Activated gamma-delta T cell treated with anti-CD3 and anti-CD28 coated beads, Interleukin-2, amount 50 U/mL, for 16 hours (primary cell): ENCODE data around the gene MED16.
"Not testable (repeated sequence)": the region's sequence is repeated elsewhere in the genome, so short reads cannot be mapped to it uniquely, and the experiment has no call there.

Source experiments
- DNase-seq: peaks from one replicate; pipeline ENCODE4 v3.0.0-alpha.2; 2020; ENCODE audit warnings: low read depth

MED16 gene

DNA sequence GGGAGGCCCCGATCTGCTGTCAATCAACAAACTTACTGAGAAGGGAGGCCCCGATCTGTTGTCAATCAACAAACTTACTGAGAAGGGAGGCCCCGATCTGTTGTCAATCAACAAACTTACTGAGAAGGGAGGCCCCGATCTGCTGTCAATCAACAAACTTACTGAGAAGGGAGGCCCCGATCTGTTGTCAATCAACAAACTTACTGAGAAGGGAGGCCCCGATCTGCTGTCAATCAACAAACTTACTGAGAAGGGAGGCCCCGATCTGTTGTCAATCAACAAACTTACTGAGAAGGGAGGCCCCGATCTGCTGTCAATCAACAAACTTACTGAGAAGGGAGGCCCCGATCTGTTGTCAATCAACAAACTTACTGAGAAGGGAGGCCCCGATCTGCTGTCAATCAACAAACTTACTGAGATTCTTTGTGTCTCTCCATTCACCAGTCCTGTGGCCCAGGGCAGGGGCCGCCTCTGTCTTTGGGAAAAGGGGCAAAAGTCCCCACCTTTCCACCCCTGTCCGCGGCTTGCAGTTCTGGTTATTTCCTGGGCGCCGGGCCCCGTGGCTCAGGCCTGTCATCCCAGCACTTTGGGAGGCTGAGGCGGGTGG, 39.3 kb downstream of the MED16 start:
- DNase-seq, result not testable (repeated sequence)

DNA sequence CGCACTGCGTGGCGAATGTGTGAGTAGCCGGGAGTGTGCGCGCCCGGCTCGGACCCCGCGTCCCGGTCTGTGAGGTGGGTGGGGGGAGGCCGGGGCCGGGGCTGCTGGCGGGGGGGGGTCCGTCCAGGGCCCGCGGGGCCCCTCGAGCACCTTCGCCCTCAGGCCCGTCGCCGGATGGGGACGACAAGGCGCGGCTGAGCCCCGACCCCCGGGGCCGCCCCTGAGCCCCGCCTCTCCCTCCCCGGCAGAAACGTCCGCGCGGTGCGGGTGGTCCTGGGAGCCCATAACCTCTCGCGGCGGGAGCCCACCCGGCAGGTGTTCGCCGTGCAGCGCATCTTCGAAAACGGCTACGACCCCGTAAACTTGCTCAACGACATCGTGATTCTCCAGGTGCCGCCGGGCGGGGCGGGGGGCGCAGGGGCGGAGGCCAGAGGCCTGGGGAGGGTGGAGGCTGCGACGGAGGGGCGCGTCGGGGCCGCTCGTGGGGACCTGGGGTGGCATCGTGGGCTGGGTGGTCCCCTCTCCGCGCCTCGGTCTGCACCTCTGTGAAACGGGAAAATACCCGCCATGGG, 39.9 kb downstream of the MED16 start:
- DNase-seq, result no peak

DNA sequence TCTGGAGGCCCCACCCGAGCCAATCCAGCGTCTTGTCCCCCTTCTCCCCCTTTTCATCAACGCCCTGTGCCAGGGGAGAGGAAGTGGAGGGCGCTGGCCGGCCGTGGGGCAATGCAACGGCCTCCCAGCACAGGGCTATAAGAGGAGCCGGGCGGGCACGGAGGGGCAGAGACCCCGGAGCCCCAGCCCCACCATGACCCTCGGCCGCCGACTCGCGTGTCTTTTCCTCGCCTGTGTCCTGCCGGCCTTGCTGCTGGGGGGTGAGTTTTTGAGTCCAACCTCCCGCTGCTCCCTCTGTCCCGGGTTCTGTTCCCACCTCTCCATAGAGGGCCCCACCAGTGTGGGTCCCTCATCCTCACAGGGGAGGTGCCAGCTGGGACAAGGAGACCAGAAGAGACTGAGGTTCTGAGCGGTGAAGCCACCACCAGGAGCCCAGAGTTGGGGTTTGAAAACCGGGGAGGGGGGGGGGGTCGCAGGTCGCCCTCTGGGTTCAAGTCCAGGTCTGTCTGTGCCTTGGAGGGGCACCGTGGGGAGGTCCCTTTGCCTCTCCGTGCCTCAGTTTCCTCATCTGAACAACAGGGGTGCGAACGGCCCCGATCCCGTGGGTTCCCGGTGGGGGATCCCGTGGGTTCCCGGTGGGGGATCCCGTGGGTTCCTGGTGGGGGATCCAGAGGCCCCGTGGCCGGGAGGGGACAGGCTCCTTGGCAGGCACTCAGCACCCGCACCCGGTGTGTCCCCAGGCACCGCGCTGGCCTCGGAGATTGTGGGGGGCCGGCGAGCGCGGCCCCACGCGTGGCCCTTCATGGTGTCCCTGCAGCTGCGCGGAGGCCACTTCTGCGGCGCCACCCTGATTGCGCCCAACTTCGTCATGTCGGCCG, 40.6 kb downstream of the MED16 start, which contains the start of gene ELANE:
Gene ELANE (plus strand): TSS at position 168 of the 878 bp plus-strand sequence. CDS start 26 bp downstream, at position 194.
- no peak for DNase-seq

DNA sequence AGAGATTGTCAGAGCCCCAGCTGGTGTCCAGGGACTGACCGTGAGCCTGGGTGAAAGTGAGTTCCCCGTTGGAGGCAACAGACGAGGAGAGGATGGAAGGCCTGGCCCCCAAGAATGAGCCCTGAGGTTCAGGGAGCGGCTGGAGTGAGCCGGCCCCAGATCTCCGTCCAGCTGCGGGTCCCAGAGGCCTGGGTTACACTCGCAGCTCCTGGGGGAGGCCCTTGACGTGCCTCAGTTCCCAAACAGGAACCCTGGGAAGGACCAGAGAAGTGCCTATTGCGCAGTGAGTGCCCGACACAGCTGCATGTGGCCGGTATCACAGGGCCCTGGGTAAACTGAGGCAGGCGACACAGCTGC, 42.0 kb downstream of the MED16 start:
- no peak for DNase-seq

DNA sequence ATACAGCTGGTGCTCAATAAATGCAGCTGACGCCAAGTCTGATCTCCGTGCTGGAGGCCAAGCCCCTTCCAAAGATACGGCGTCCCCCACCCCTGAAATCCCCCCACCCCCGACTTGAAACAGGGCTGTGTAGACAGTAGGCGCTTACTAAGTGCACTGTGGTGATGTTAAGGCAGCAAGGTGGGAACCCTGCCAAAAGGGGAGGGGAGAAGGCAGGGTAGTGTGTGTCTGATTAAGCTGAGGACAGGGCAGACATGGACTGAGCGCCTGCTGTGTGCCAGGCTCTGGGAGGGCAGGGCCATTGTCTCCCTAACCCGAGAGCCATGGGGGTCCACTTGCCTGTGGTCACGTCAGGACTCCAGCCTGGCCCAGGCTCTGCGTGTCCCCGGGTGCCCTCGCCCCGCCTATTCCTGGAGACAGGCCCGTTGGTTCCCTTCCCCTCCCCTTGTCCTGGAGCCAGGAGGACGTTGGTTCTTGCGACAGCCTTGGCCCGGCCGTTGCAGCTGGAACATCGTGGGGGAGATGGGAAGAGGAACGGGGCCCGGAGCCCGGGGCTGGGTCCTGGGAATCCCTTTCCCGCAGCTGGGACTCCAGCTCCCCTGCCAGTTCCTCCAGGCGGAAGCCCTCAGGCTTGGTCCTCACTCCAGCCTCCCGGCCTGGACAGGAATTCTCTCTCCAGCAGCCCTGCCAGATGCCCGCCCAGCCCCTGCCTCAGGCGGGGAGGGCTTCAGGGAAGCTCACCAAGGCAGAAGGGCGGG, 42.6 kb downstream of the MED16 start:
- no peak for DNase-seq

DNA sequence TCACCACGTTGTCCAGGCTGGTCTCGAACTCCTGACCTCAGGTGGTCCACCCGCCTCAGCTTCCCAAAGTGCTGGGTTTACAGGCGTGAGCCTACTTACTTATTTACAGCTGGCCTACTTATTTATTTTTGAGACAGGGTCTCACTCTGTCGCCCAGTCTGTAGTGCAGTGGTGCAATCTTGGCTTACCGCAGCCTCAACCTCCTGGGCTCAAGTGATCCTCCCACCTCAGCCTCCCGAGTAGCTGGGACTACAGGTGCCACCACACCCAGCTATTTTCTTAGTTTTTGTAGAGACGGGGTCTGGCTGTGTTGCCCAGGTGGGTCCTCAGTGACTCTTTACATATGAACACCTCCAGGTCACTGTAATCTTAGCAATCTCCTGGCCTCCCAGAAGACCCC, 43.8 kb downstream of the MED16 start:
- DNase-seq, result not testable (repeated sequence)

DNA sequence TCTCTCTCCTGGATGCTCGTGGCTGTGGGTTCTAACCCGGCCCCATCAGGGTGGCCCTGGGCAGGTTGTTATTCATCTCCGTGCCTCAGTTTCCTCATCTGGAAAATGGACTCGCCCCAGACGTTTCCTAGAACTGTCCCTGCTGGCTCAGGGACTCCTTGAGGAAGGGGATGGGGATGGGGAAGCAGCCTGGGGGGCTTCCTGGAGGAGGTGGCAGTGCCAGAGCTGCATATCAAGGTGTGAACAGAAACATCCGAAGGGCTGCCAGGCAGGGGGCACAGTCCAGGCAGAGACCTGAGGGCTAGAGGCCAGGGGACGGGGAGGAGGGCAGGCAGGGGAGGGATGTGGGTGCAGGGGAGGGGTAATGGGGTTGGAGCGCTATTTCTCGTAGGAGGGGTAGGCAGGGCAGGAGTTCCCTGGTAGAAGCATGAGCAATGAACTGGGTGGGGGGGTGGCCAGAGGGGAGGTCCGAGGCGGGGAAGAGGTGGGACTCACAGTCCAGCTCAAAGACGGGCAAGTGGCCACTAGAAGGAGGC, 44.5 kb downstream of the MED16 start:
- DNase-seq, result no peak

DNA sequence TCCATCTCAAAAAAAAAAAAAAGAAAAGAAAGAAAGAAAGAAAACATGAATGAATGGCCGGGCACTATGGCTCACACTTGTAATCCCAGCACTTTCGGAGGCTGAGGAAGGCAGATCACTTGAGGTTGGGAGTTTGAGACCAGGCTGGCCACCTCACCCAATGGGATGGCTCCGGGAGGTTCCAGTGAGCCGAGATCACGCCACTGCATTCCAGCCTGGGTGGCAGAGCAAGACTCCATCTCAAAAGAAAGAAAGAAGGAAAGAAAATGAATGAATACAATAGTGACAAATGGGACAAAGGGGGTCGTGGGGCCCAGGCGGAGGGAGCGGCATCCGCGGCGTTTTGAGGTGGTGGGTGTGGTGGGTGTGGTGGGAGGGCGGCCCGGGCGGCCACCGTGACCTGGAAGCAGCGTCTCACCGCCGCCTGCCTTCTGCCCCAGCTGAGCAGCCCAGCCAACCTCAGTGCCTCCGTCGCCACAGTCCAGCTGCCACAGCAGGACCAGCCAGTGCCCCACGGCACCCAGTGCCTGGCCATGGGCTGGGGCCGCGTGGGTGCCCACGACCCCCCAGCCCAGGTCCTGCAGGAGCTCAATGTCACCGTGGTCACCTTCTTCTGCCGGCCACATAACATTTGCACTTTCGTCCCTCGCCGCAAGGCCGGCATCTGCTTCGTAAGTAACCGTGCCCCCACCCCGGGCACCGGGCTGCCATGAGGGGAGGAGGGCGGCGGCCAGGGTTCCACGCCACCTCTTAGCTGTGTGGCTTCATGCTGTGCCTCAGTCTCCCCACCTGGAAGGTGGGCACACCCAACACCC, 47.1 kb downstream of the MED16 start:
- no peak for DNase-seq

DNA sequence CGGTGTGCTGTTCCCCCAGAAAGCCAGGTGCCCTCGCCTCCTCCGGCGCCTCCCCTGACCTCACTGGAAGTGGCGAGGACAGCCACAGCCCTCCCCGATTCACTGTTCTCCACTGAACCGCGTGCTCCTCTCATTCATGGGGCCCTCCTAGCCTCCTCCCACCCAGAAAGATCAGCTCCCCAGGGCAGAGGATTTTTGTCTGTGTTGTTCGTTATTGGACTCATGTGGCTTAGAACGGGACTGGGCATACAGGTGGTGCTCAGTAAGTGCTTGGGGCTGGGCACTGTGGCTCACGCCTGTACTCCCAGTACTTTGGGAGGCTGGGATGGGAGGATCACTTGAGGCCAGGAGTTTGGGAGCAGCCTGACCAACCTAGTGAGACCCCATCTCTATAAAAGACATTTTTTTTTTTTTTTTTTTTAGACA, 48.4 kb downstream of the MED16 start:
- DNase-seq, result no peak

DNA sequence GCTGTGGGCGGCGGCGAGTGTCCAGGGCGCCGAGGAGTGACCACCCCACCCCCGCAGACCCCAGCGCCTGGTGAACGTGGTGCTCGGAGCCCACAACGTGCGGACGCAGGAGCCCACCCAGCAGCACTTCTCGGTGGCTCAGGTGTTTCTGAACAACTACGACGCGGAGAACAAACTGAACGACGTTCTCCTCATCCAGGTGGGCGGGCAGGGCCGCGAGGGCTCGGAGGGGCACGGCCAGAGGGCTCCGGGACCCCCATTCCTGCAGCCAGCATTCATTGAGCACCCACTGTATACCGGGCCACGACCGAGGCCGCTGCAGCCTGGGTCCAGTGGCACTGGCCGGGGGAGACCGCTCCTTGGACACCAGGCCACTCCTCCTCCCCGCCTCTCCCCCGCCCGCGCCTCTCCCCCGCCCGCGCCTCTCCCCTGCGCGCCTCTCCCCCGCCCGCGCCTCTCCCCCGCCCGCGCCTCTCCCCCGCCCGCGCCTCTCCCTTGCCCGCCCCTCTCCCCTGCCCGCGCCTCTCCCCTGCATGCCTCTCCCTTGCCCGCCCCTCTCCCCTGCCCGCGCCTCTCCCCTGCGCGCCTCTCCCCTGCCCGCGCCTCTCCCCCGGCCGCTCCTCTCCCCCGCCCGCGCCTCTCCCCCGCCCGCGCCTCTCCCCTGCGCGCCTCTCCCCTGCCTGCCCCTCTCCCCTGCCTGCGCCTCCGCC, 49.0 kb downstream of the MED16 start:
- DNase-seq, result no peak

DNA sequence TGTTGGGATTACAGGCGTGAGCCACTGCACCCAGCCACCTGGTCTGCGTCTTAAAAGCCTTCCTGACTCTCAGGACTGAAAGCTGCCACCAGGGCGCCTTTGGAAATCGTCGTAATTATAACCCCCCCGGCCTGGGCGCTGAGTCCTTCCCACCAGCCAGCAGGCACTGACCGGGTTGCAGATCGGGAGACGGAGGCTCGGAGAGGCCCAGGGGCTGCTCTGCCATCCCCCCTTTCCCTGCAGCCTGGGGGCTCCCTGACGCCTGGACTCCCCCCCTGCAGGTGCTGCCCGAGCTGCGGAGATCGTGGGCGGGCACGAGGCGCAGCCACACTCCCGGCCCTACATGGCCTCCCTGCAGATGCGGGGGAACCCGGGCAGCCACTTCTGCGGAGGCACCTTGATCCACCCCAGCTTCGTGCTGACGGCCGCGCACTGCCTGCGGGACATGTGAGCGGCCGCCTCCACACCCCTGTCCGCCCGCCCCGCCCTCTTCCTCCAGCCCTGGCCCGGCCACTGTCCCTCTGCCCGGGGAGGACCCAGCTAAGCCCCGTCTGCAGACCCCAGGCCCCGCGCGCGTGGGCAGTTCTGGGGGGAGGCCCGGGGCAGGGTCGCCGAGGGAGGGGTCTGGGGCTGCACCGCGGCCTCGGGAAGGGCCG, 49.7 kb downstream of the MED16 start:
- no peak for DNase-seq

DNA sequence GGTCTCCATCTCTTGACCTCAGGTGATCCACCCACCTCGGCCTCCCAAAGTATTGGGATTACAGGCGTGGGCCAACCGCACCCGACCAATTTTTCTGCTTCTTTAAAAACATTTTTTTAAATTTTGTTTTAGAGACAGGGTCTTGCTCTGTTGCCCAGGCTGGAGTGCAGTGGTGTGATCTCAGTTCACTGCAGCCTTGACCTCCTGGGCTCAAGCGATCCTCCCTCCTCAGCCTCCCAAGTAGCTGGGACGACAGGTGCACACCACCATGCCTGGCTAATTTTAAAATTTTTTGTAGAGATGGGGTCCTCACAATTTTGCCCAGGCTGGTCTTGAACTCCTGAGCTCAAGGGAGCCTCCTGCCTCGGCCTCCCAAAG, 50.2 kb downstream of the MED16 start:
- DNase-seq, result not testable (repeated sequence)

DNA sequence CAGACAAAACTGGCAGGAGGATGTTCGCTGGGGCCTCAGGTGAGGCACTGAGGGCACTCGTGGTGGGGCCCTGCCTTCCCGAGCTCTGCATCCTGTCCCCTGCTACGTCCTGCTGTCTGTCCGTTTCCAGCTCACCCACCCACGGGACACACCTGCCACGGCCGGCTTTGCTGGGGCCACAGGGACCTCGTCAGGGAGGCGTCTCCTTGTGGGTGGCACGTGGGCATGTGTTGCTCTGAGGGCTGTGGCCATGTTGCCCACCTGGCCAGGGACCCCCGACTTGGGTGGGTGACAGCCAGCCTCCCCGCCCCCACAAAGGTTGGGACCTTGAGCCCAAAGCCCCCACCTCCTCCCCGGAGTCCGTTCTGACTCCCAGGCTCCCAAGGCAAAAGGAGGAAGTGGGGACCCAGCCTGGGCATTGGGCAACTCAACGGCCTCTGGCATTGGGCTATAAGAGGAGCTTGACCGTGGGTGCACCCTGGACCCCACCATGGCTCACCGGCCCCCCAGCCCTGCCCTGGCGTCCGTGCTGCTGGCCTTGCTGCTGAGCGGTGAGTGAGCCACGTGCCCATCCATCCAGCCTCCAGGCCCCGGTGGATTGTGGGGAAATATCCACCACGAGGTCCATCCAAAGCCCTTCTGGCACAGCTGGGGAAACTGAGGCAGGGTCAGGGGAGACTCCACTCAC, 52.3 kb downstream of the MED16 start, which contains the start of gene PRTN3:
Gene PRTN3 (plus strand): TSS at position 481 of the 688 bp plus-strand sequence. CDS start 10 bp downstream, at position 491.
- DNase-seq, result no peak

DNA sequence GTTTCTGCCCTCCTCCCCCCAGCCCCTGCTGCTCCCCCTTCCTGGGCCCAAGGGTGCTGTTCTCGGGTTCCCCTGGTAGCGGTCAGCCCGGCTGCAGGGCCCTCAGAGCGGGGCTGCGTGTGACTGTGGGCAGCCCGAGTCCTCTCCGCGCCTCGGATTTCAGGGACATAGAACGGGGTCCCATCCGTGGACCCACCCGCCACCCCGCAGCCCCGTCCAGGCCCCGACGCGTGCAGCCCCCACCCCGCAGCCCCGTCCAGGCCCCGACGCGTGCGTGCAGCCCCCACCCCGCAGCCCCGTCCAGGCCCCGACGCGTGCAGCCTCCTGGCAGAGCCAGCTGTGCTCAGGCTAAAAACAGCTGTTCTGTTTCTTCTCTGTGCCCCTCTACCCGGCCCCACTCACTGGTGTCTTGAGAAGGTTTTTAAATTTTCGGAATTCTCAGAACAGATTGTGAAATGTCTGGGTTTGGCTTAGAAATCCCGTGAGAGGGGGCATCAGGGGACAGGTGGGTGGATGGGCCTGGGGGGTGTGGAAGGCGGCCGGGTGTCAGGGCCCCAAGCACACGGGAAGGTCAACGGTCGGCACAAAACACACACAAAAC, 57.7 kb downstream of the MED16 start:
- DNase-seq, result no peak

DNA sequence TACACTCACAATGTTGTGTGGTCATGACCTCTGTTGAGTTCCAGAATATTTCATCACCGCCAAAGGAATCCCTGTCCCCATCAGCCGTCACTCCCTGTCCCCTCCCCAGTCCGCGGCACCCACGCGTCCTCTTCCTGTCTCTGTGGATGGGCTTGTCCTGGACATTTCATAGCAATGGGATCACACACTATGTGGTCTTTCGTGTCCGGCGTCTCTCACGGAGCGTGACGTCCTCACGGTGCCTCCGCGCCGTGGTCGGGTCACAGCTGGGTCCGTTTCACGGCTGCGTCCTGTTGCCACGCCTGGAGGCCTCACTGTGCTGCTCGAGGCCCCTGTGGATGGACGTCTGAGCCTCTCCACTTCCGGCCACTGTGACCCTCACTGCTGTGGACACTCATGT, 58.8 kb downstream of the MED16 start:
- no peak for DNase-seq

DNA sequence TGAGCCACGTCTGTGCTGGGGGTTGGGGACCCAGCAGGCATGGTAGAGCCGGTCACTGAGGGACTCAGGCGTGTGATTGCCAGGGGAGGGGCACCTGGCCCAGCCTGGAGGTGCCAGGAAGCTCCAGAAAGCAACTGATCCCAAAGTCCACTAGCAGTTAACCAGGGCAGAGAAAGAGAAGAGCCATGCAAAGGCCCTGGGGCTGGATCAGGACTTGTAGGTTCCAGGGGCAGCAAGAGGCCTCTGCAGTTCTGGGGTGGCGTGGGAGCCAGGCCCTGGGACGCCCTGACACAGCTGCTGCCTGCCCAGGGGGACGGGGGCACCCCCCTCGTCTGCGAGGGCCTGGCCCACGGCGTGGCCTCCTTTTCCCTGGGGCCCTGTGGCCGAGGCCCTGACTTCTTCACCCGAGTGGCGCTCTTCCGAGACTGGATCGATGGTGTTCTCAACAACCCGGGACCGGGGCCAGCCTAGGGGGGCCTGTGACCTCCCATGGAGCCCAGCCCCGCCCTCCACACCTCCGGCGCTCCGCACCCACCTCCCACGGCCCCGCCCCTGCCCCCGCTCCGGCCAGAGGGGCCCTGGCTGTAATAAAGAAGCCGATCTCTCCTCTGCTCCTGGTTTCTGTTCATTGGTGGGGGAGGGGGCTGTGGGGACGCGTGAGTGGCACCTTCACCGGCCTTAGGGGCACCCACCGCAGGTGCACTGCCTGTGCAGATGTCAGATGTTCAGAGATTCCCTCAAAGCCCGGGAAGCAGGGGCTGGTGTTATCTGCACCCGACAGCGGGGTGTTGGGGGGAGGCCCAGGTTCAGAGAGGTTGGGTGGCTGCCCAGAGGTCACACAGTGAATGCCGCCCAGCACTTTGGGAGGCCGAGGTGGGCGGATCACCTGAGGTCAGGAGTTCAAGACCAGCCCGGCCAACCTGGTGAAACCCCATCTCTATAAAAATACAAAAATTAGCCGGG, 61.3 kb downstream of the MED16 start:
- no peak for DNase-seq

DNA sequence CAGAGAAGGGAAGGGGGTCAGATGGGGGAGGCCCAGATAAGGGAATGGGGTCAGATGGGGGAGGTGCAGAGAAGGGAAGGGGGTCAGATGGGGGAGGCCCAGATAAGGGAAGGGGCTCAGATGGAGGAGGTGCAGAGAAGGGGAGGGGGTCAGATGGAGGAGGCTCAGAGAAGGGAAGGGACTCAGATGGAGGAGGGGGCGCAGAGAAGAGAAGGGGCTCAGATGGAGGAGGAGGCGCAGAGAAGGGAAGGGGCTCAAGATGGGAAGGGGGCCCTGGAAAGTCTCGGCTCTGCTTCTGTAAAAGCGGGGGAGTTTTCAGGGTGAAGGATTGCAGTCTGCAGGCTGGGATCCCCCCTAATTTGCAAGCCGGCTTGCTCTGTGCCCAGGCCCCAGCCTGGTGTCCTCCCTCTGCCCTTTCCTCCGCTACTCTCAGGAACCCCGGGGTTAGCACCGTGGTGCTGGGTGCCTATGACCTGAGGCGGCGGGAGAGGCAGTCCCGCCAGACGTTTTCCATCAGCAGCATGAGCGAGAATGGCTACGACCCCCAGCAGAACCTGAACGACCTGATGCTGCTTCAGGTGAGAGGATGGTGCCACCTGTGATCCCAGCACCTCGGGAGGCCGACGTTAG, 63.7 kb downstream of the MED16 start:
- no peak for DNase-seq
